ENCODE data around the gene CD3E.

The CD3E gene

GRCh38 chr11:118334745-118335144 lies 30.2 kb downstream of the CD3E start:
- DNase-seq, result no peak

GRCh38 chr11:118338637-118339061 lies 34.1 kb downstream of the CD3E start:
- DNase-seq, result no peak

- DNase-seq, result no peak
Observed at GRCh38 chr11:118339281-118339961, 34.9 kb downstream of the CD3E start.

- DNase-seq, result no peak
Observed at GRCh38 chr11:118340449-118340848, 35.9 kb downstream of the CD3E start.

- DNase-seq, result no peak
Observed at GRCh38 chr11:118341261-118341660, 36.7 kb downstream of the CD3E start.

- no peak for DNase-seq
Observed at GRCh38 chr11:118341815-118342489, 37.4 kb downstream of the CD3E start.

- no peak for DNase-seq
Observed at GRCh38 chr11:118342503-118343161, 38.1 kb downstream of the CD3E start, which contains the start of gene CD3D. CD3D (minus strand) TSS chr11:118342705; CDS start chr11:118342607, 98 bp downstream.

GRCh38 chr11:118343248-118343647 lies 38.7 kb downstream of the CD3E start:
- DNase-seq, result no peak

- no peak for DNase-seq
Observed at GRCh38 chr11:118343981-118344515, 39.5 kb downstream of the CD3E start, which contains the start of gene CD3G. CD3G (plus strand) TSS chr11:118344344; CDS start chr11:118344424, 80 bp downstream.

- no peak for DNase-seq
Observed at GRCh38 chr11:118349475-118349874, 44.9 kb downstream of the CD3E start.

- DNase-seq, result no peak
Observed at GRCh38 chr11:118353084-118353710, 48.7 kb downstream of the CD3E start.

GRCh38 chr11:118358071-118358470 lies 53.5 kb downstream of the CD3E start:
- DNase-seq, result no peak

- DNase-seq, result peak; percentile 83
Observed at GRCh38 chr11:118359295-118359958, 54.9 kb downstream of the CD3E start, which contains the start of gene UBE4A. UBE4A (plus strand) TSS chr11:118359600; CDS start chr11:118365081, 5,481 bp downstream.

GRCh38 chr11:118364956-118365615 lies 60.6 kb downstream of the CD3E start:
- no peak for DNase-seq

Measured in DMS153 (cell line).